ENCODE results near the gene AHR.
"Not testable (repeated sequence)": the region's sequence is repeated elsewhere in the genome, so short reads cannot be mapped to it uniquely, and the experiment has no call there.

AHR gene

DNA sequence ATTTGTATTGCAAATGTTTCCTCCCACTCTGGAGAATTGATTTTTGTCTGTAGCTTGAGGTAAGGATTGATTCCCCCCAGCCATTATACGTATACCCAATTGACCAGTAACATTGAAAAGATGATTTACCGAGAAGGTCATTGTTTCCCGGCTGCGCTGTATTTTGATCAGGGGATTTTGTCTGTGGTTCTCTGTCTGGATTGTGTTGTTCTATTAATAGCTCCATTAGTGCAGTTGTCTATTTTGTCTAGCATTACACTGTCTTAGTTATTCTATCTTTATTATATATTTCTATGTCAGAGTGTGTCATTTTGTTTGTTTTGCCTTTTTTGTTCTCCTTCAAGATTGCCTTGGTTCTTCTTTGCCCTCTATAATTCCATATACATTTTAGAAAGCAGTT, 37.7 kb downstream of the AHR start:
- no peak for DNase-seq (ENCODE audit: extremely low read depth in 1 of 2, low read depth in 1 of 2)

DNA sequence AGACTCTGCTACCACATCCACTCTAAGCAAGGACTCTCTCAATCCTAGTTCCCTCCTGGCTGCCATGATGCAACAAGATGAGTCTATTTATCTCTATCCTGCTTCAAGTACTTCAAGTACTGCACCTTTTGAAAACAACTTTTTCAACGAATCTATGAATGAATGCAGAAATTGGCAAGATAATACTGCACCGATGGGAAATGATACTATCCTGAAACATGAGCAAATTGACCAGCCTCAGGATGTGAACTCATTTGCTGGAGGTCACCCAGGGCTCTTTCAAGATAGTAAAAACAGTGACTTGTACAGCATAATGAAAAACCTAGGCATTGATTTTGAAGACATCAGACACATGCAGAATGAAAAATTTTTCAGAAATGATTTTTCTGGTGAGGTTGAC, 40.7 kb downstream of the AHR start:
- DNase-seq (ENCODE audit: extremely low read depth in 1 of 2, low read depth in 1 of 2) = no peak

DNA sequence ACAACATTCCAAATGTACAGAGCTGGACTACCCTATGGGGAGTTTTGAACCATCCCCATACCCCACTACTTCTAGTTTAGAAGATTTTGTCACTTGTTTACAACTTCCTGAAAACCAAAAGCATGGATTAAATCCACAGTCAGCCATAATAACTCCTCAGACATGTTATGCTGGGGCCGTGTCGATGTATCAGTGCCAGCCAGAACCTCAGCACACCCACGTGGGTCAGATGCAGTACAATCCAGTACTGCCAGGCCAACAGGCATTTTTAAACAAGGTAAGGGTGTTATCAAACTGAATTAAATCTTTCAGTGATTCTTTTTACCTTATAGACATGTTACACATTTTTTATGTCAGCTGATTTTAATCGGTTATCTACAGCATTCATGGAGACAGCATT, 41.5 kb downstream of the AHR start:
- no peak for DNase-seq (ENCODE audit: extremely low read depth in 1 of 2, low read depth in 1 of 2)

DNA sequence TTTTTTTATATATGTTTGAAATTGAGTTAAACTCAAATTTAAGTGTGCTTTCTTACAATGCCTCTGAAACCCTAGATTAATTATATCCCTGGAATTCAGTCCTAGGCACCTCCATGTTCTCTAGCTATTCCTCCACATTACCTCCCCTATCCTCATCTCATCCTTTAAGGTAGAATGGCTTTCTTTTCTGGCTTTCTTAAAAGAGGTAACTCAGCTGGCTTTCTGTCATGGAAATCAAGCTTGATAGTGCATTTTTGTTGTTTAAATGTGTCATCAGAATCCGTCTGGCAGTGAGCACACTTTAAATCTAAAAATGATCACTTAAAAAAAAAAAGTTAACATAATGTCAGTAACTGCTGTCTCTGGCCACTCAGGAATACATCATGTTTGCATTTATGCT, 42.2 kb downstream of the AHR start:
- DNase-seq (ENCODE audit: extremely low read depth in 1 of 2, low read depth in 1 of 2) = no peak

DNA sequence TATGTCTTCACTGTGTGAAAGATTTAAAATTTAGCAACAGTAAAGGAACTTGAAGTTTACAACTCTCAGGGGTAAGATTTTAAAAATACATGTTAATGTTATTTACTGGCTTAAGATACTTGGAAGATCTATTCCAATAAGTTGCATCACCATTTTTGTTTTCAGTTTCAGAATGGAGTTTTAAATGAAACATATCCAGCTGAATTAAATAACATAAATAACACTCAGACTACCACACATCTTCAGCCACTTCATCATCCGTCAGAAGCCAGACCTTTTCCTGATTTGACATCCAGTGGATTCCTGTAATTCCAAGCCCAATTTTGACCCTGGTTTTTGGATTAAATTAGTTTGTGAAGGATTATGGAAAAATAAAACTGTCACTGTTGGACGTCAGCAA, 44.3 kb downstream of the AHR start:
- no peak for DNase-seq (ENCODE audit: extremely low read depth in 1 of 2, low read depth in 1 of 2)

DNA sequence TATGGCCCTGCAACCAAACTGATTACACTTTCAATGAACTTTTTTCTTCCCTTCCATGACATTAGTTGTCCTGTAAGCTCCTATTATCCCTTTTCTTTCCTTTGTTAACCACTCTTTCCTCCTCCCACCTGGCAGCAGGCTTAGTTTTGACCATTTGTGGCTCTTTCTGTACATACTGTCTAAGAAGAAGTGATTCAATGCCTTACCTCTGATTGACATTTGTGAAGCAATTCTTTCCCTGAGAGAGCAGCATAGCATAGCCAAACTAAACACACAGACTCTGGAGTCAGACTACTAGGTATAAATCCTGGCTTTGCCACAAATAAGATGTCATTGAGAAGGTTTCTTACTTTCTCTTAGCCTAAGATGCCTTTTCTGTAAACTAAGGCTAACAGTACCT, 48.9 kb downstream of the AHR start:
- DNase-seq (ENCODE audit: extremely low read depth in 1 of 2, low read depth in 1 of 2) = no peak

DNA sequence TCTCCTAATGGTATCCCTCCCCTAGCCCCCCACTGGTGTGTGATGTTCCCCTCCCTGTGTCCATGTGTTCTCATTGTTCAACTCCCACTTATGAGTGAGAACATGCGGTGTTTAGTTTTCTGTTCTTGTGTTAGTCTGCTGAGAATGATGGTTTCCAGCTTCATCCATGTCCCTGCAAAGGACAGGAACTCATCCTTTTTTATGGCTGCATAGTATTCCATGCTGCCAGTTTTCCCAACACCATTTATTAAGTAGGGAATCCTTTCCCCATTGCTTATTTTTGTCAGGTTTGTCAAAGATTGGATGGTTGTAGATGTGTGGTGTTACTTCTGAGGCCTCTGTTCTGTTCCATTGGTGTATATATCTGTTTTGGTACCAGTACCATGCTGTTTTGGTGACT, 50.5 kb downstream of the AHR start:
- DNase-seq (ENCODE audit: extremely low read depth in 1 of 2, low read depth in 1 of 2) = not testable (repeated sequence)

DNA sequence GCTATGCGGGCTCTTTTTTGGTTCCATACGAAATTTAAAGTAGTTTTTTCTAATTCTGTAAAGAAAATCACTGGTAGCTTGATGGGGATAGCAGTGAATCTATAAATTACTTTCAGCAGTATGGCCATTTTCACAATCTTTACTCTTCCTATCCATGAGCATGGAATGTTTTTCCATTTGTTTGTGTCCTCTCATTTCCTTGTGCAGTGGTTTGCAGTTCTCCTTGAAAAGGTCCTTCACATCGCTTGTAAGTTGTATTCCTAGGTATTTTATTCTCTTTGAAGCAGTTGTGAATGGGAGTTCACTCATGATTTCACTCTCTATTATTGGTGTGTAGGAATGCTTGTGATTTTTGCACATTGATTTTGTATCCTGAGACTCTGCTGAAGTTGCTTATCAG, 51.9 kb downstream of the AHR start:
- DNase-seq (ENCODE audit: extremely low read depth in 1 of 2, low read depth in 1 of 2) = not testable (repeated sequence)

DNA sequence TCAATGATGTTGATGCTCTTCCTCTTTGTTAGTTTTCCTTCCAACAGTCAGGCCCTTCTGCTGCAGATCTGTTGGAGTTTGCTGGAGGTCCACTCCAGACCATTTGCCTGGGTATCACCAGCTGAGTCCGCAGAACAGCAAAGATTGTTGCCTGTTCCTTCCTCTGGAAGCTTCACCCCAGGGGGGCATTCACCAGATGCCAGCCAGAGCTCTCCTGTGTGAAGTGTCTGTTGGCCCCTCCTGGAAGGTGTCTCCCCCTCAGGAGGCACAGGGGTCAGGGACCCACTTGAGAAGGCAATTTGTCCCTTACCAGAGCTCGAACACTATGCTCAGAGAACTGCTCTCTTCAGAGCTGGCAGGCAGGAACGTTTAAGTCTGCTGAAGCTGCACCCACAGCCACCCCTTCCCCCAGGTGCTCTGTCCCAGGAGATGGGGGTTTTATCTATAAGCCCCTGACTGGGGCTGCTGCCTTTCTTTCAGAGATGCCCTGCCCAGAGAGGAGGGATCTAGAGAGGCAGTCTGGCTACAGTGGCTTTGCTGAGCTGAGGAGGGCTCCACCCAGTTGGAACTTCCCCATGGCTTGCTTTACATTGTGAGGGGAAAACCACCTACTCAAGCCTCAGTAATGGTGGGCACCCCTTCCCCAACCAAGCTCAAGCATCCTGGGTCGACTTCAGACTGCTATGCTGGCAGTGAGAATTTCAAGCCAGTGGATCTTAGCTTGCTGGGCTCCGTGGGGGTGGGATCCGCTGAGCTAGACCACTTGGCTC, 55.4 kb downstream of the AHR start:
- DNase-seq (ENCODE audit: extremely low read depth in 1 of 2, low read depth in 1 of 2) = not testable (repeated sequence)

DNA sequence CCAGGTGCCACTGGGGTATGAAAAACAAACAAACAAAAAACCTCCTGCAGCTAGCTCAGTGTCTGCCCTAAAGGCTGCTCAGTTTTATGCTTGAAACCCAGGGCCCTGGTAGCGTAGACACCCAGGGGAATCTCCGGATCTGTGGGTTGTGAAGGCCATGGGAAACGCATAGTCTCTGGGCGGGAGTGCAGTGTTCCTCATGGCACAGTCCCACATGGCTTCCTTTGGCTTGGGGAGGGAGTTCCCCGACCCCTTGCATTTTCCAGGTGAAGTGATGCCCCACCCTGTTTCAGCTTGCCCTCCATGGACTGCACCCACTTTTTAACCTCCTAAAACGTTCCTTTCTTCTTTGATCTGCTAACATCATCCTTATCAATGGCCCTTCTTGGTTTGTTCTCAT, 56.0 kb downstream of the AHR start:
- no peak for DNase-seq (ENCODE audit: extremely low read depth in 1 of 2, low read depth in 1 of 2)

DNA sequence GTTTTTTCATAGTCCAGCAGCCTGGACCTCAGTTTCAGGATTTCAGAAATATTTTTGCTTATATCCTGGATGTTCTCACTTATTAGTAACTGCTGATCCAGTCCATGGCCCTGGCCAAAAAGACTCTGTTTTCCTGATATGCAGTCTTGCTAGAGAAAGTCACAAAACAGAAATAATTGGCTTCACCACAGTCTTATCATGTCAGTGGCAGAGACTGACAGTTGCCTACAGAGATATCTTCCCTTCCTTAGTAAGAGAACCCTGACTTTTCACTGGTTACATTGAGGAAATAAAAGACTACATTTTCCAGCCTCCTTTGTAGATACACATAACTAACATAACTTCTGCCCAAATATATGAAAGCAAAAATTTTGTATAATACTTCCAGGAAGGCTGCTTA, 56.6 kb downstream of the AHR start:
- DNase-seq (ENCODE audit: extremely low read depth in 1 of 2, low read depth in 1 of 2) = no peak

DNA sequence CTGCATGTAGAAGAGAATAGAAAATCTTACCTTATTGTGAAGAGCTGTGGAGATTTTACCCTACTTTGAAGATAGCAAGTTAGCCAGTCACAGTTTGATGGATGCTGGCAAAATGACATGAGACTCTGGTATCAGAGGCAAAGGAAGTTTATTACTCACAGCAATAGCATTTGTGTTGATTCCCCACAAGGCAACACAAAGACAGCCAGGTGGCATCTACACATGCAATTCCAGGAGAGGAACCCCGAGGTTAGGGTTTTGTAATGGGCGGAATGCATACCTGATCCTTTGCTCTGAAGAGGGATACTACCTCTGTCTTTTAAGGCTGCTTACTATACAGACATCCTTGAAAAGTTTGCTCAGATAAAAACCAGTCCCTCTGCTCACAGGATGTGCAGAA, 59.5 kb downstream of the AHR start:
- no peak for DNase-seq (ENCODE audit: extremely low read depth in 1 of 2, low read depth in 1 of 2)

DNA sequence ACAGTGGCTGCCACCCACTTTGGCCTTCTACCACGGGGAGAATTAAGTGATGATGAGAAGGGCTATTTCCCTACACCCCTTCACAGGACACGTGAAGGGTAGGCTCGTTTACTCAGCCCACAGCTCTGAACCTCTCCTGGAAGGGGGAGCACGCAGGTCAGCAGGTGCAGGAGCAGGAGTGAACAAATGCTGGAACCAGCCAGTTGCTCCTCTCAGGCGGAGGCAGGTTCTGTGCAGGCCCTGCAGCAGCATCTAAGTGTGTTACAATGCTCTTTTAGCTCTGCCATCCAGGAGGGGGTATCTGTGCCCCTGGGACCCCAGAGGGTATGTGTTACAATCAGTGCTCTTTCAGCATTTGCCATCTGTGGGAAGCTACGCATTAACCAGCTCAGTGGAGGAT, 61.2 kb downstream of the AHR start:
- DNase-seq (ENCODE audit: extremely low read depth in 1 of 2, low read depth in 1 of 2) = no peak

DNA sequence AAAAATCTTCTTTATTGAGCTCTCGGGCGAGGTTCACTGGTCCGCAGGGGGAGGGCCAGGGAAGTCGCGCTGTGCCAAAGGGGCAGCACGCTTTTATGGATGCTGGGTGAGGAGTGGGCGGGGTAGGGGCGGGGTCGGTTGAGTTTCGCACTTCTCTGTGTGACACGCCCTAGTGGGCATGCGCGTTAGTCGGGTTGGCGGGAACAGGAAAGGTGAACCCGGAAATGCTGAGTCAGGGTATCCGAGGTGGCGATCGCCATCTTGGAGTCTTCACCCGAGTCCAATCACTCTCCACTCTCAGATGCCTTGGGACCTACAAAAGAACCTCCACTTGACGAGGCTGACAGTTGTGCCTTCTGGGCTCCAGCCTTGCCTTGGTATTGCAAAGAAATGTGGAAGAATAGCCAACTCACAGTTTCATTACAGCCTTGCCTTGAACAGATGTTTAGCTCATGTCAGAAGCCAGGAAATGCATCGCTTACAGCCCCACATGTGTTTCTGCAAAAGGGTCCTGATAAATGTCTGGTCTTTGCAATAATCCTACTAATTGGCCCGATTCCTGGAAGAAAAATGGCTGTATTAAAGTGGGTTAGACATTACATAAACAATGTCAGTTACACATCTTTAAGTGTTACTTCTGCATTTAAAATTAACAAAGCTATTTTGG, 64.1 kb downstream of the AHR start:
- DNase-seq (ENCODE audit: extremely low read depth in 1 of 2, low read depth in 1 of 2) = no peak

DNA sequence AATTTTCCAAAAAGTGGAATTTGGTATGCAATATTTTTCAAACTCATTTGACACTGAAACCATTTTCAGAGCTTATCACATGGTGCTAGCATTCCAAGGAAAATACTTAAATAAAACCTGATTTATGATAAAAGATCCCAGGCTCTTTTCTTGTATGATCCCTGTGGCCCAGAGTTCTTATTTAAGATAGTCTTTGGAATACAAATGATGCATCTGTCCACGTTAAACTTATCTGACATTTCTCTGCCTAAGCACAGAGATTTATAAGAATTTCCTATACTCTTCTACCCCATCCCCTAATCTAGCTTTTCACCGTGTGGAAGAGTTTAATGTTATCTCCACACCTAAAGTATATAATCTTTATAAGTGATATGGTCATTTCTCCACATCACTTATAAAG, 66.2 kb downstream of the AHR start:
- no peak for DNase-seq (ENCODE audit: extremely low read depth in 1 of 2, low read depth in 1 of 2)

DNA sequence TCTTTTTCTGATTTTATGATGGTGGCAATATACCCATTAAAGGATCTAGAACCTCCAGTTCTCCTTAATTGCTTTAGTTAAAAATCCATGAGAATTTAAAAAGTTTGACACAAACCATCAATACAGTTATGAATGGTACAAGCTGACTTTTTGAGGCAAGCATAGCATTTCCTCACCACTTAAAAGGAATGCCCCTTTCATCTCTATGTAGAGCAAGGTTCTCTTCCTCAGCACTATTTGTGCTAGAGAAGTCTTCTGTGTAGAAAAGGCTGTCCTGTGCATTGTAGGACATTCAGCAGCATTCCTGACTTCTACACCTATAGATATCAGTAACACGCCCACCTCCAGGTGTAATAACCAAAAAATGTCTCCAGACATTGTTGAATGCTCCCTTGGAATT, 67.3 kb downstream of the AHR start:
- DNase-seq (ENCODE audit: extremely low read depth in 1 of 2, low read depth in 1 of 2) = no peak

DNA sequence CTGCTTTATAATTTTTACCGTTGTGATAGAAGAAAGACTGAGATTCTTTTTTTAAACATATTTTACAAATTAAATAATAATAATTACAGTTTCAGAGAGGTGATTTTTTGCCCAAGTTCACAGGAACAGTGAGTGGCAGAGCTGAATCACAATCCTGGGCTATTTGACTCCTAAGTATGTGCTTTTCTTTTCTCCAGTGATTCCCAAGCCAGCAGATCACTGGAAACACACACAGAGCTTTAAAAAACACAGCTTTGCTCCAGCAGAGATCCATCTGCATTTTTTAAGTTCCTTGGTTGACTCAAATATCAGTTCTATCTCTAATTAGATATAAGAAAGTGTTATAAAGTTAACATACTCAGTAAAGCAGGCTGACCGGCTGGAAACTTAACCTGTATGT, 69.0 kb downstream of the AHR start:
- DNase-seq (ENCODE audit: extremely low read depth in 1 of 2, low read depth in 1 of 2) = no peak

DNA sequence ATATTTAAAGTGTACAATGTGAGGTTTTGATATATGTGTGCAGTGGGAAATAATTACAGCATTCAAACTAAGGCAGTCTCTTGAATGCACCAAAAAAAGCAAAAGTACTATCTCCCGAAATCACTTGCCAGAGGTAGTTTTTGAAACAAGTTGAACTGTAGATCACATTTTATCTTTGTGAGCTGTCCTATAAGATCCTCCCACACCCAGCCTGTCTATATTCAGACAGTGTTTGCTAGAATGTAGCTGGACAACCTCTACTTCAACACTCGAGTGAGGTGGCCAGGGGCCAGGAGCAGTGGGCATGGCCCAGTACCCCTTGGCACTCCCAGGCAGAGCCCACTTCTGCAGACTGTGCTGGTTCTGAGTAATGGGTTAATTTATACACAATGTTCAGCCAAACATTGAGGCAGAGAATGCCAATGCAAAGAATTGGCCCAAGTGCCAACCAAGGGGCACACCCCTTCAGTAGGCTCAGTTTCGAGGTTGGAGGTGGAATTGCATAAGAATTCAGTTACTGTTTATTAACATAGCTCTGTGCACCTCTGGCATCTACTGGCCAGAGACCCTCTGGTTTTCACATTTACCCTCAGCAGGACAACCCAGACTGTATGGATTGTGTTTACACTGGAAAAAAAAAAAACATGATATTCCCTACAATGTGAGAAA, 70.5 kb downstream of the AHR start:
- no peak for DNase-seq (ENCODE audit: extremely low read depth in 1 of 2, low read depth in 1 of 2)

DNA sequence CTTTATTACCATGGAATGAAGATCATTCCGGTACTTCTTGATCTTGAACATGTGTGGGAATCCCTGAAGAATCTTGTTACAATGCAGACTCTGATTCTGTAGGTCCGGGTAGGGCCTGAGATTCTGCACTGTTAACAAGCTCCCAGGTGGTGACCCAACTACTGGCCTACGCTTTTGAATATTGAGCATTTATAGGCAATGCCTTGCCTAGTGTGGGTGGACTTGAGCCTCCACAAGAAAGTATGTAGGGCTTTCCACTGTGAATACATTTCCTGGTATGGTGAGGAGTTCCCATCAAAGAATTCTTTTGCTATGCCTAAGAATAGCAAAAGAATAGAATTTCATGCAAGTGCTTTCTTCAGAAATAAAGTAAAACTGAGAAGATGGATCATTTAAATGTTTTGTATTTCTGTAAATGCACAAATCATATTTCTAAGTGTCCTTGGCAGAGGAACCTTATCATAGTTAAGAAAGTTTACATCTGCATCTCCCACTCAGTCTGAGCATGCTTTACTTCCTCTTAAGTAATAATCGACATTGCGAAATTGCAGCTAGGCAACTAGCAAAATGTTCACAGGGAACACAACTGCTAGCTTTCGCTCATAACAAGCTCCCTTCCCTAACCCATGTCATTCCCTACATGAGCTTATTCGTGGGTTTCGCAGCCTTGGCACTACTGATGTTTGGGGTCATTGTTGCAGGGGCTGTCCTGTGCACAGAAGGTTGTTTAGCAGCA, 71.4 kb downstream of the AHR start:
- DNase-seq (ENCODE audit: extremely low read depth in 1 of 2, low read depth in 1 of 2) = no peak

DNA sequence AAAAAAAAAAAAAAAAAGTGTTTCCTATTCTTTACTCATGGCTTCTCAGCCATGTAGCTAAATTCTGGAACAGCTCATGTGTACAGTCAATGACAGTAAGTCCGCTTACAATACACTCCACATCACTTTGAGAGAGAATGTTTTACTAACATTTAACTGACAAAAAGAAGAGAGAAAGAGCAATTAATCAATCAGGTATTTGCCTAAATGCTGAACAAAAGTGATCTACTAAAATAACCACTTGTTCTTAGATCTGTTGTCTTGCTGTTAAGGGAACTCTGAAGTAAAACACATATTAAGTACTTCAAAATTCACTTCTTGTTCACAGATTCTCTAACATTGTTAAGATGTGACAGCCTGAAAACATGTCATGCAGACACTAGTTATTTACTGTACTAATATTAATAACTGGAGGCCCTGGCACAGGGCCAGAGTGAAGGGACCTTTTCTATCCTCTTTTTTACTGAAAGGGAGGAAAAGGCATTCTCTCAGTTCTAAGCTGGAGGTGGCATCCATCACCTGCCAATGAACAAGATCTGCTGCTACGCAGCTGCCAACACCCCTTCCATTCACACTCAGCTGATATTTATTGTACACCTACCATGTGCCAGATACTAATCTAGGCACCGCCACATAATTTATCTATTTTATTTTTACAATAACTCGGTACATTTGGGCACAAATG, 72.6 kb downstream of the AHR start:
- DNase-seq (ENCODE audit: extremely low read depth in 1 of 2, low read depth in 1 of 2) = no peak

Measured in stimulated activated CD8-positive, alpha-beta memory T cell treated with anti-CD3 and anti-CD28 coated beads, Interleukin-7, amount 100 ng/mL, for 48 hours (primary cell).